ENCODE measurements around the gene NNAT. TPM values are rescaled to one million over a fixed set of nuclear protein-coding genes. Genes with fewer than 3 reads are reported as not detected.
"Not testable (repeated sequence)": the region's sequence is repeated elsewhere in the genome, so short reads cannot be mapped to it uniquely, and the experiment has no call there.

Gene NNAT
- total RNA-seq, 1 experiment from 2014 or later, result 43.1 TPM

GRCh38 chr20:37484331-37484730 is 36.7 kb upstream of the NNAT start:
- H4K91ac ChIP-seq (ENCODE audit: insufficient read length, low read depth, low read length), result no peak overlapping the region
- TF ChIP-seq CTCF (conservative IDR thresholded peaks at IDR 0.05), result no peak
- H2BK12ac ChIP-seq (ENCODE audit: insufficient read length, low read depth, low read length), result no peak overlapping the region
- H3K4me1 ChIP-seq (ENCODE audit: insufficient read depth, low read length), result no peaks in the 10 kb centered on the region; the same call in 1 of the 2 replicates
- no peak overlapping the region for H3K23ac ChIP-seq (ENCODE audit: insufficient read length, low read depth, low read length)
- no CpG with 5 or more reads among the region's 3 CpGs for WGBS (ENCODE audit: extremely low coverage, insufficient read length, low lambda C conversion rate)
- peaks cover 0 to 23% (median 2%) of the 10 kb centered on the region in 3 experiments; a peak in 6 of 7 replicates for H3K36me3 Mint-ChIP-seq (ENCODE audit: insufficient read depth in 1 of 3, low read depth in 3 of 3)
- no peak overlapping the region for H3K27ac ChIP-seq (ENCODE audit: insufficient read length, low read depth, low read length)
- no peak overlapping the region for H2BK15ac ChIP-seq (ENCODE audit: low read depth, low read length)
- H4K20me1 ChIP-seq (ENCODE audit: control insufficient read depth, insufficient read depth, insufficient read length), result no peaks in the 10 kb centered on the region
- H3T11ph ChIP-seq (ENCODE audit: low read length), result no peak overlapping the region
- H3K27me3 Mint-ChIP-seq (ENCODE audit: low read depth), result peaks cover 5% of the 10 kb centered on the region; the same call in 1 of the 2 replicates
- H3K56ac ChIP-seq (ENCODE audit: insufficient read length, low read depth, low read length), result no peak overlapping the region
- no peaks in the 10 kb centered on the region for H3K23me2 ChIP-seq (ENCODE audit: insufficient read length, low read depth, low read length, poor library complexity, severe bottlenecking)
- no peak overlapping the region for H2BK120ac ChIP-seq (ENCODE audit: low read depth, low read length, poor library complexity, severe bottlenecking)
- peak; percentile 7 for DNase-seq
- peaks cover 26 to 34% of the 10 kb centered on the region in 2 experiments for H3K4me1 Mint-ChIP-seq
- H2BK20ac ChIP-seq (ENCODE audit: low read depth, low read length, poor library complexity, severe bottlenecking), result no peak overlapping the region
- no peak overlapping the region for H4K8ac ChIP-seq (replicated peaks; ENCODE audit: insufficient read length, low read depth, low read length)
- no peak overlapping the region for H3K4me3 Mint-ChIP-seq
- H2BK5ac ChIP-seq (ENCODE audit: insufficient read length, low read length), result no peak overlapping the region
- no peak overlapping the region; a peak in 1 of 7 replicates for H3K27ac Mint-ChIP-seq
- H3K18ac ChIP-seq (ENCODE audit: insufficient read length, low read depth, low read length), result no peak overlapping the region
- no peak overlapping the region for H3K4me2 ChIP-seq (ENCODE audit: insufficient read depth, insufficient read length, low read length)
- no peak overlapping the region for H2AFZ ChIP-seq (ENCODE audit: low read length)
- no peak overlapping the region for H3K9ac ChIP-seq (ENCODE audit: extremely low read depth, insufficient read length, low read length)
- no peaks in the 10 kb centered on the region for H3K79me2 ChIP-seq (ENCODE audit: insufficient read depth, low read length)
- peaks cover 16 to 18% of the 10 kb centered on the region in 2 experiments for H3K9me3 Mint-ChIP-seq
- no peak overlapping the region for H4K5ac ChIP-seq (ENCODE audit: insufficient read length, low read depth, low read length)
- H3K14ac ChIP-seq (ENCODE audit: insufficient read depth, low read length), result no peak overlapping the region
- no peak overlapping the region for H2AK5ac ChIP-seq (ENCODE audit: insufficient read length, low read length)
- no peaks in the 10 kb centered on the region for H3K79me1 ChIP-seq (ENCODE audit: insufficient read depth, low read depth, low read length, poor library complexity, severe bottlenecking)
- H3K4ac ChIP-seq (ENCODE audit: low read depth, low read length), result no peak overlapping the region
- H3K27me3 ChIP-seq (ENCODE audit: insufficient read depth, low read length), result no peaks in the 10 kb centered on the region
- no peaks in the 10 kb centered on the region for H3K9me3 ChIP-seq (ENCODE audit: control insufficient read depth, low read depth, low read length)

- not testable (repeated sequence) for H3K27ac ChIP-seq (ENCODE audit: insufficient read length, low read depth, low read length); H3K4me1 ChIP-seq (ENCODE audit: insufficient read depth, low read length); H3K9ac ChIP-seq (ENCODE audit: extremely low read depth, insufficient read length, low read length); H2BK5ac ChIP-seq (ENCODE audit: insufficient read length, low read length); H3K14ac ChIP-seq (ENCODE audit: insufficient read depth, low read length); H4K8ac ChIP-seq (replicated peaks; ENCODE audit: insufficient read length, low read depth, low read length); H3K4me2 ChIP-seq (ENCODE audit: insufficient read depth, insufficient read length, low read length); H3K4me3 Mint-ChIP-seq; H4K5ac ChIP-seq (ENCODE audit: insufficient read length, low read depth, low read length); H3K23ac ChIP-seq (ENCODE audit: insufficient read length, low read depth, low read length); H2BK12ac ChIP-seq (ENCODE audit: insufficient read length, low read depth, low read length); H3K79me1 ChIP-seq (ENCODE audit: insufficient read depth, low read depth, low read length, poor library complexity, severe bottlenecking); H2BK120ac ChIP-seq (ENCODE audit: low read depth, low read length, poor library complexity, severe bottlenecking); H4K91ac ChIP-seq (ENCODE audit: insufficient read length, low read depth, low read length); H3K27me3 ChIP-seq (ENCODE audit: insufficient read depth, low read length); H2AFZ ChIP-seq (ENCODE audit: low read length); H3K27me3 Mint-ChIP-seq (ENCODE audit: low read depth); H3K79me2 ChIP-seq (ENCODE audit: insufficient read depth, low read length); H2AK5ac ChIP-seq (ENCODE audit: insufficient read length, low read length); H4K20me1 ChIP-seq (ENCODE audit: control insufficient read depth, insufficient read depth, insufficient read length); H3K23me2 ChIP-seq (ENCODE audit: insufficient read length, low read depth, low read length, poor library complexity, severe bottlenecking); H2BK15ac ChIP-seq (ENCODE audit: low read depth, low read length); H3K4ac ChIP-seq (ENCODE audit: low read depth, low read length); H3T11ph ChIP-seq (ENCODE audit: low read length); H3K9me3 ChIP-seq (ENCODE audit: control insufficient read depth, low read depth, low read length); H3K18ac ChIP-seq (ENCODE audit: insufficient read length, low read depth, low read length); H3K56ac ChIP-seq (ENCODE audit: insufficient read length, low read depth, low read length); H2BK20ac ChIP-seq (ENCODE audit: low read depth, low read length, poor library complexity, severe bottlenecking)
- H3K27ac Mint-ChIP-seq, result peak overlapping the region; percentile 41 to 73 (median 57); a peak in 5 of 7 replicates
- peaks cover 14% of the 10 kb centered on the region in 2 experiments for H3K9me3 Mint-ChIP-seq
- WGBS (ENCODE audit: extremely low coverage, insufficient read length, low lambda C conversion rate), result no CpG with 5 or more reads among the region's 1 CpG
- H3K36me3 Mint-ChIP-seq (ENCODE audit: insufficient read depth in 1 of 3, low read depth in 3 of 3), result peaks cover 0 to 20% (median 2%) of the 10 kb centered on the region in 3 experiments; a peak in 6 of 7 replicates
- peak; percentile 16 for DNase-seq
- peaks cover 31 to 33% of the 10 kb centered on the region in 2 experiments for H3K4me1 Mint-ChIP-seq
Measured at GRCh38 chr20:37486209-37486608, 34.8 kb upstream of the NNAT start.
